Gastrocnemius medialis (tissue), 4 donors: Measurements from ENCODE around the gene CD96. TPM values are rescaled to one million over a fixed set of nuclear protein-coding genes. Genes with fewer than 3 reads are reported as not detected.

Source experiments
- ATAC-seq, 2 donors: fragments of 150-250 bp; one replicate each; pipeline ENCODE4 v1.9.1; 2016
- DNase-seq, 2 donors: peaks; one replicate each; pipeline ENCODE4 v3.0.0-alpha.2; 2019
- H3K27ac ChIP-seq, 4 donors: fragments of 200-600 bp; sonication (generic); 1 replicate in 1 of 4; 2 replicates in 3 of 4; pipeline ENCODE4 v1.5.1; 2016 to 2018; ENCODE audit warnings: mild to moderate bottlenecking in 2 of 4, moderate library complexity in 1 of 4
- H3K27me3 ChIP-seq, 3 donors: fragments of 200-600 bp; sonication (generic) in 2 of 3; 1 replicate in 1 of 3; 2 replicates in 2 of 3; pipeline versions ENCODE4 v1.5.1 to v1.6.0; 2016 to 2019; ENCODE audit warnings: mild to moderate bottlenecking in 1 of 3, moderate library complexity in 1 of 3
- H3K36me3 ChIP-seq, 2 donors: fragments of 200-600 bp; sonication (generic) in 1 of 2; one replicate each; pipeline ENCODE4 v1.5.1; 2017 to 2018
- H3K4me1 ChIP-seq, 2 donors: fragments of 200-600 bp; sonication (generic) in 1 of 2; one replicate each; pipeline ENCODE4 v1.5.1; 2016 to 2017; ENCODE audit warnings: mild to moderate bottlenecking in 2 of 2
- H3K4me3 ChIP-seq, 4 donors: fragments of 200-600 bp; sonication (generic) in 3 of 4; 1 replicate in 1 of 4; 2 replicates in 3 of 4; pipeline ENCODE4 v1.5.1; 2016 to 2019; ENCODE audit warnings: mild to moderate bottlenecking in 2 of 4
- H3K9me3 ChIP-seq, 3 donors: fragments of 200-600 bp; sonication (generic) in 2 of 3; 1 replicate in 1 of 3; 2 replicates in 2 of 3; pipeline ENCODE4 v1.5.1; 2016 to 2019
- CTCF ChIP-seq, 5 experiments: fragments of 450-650 bp in 3 of 5; fragments of 200-600 bp in 2 of 5; sonication (generic) in 2 of 5; IDR thresholded peaks in 4 of 5; conservative IDR thresholded peaks in 1 of 5; 1 replicate in 4 of 5; 2 replicates in 1 of 5; pipeline ENCODE4 v1.5.1; 2016 to 2019; ENCODE audit warnings: antibody characterized with exemption in 5 of 5, mild to moderate bottlenecking in 3 of 5, moderate library complexity in 3 of 5
- POLR2A ChIP-seq, 2 donors: fragments of 450-650 bp; IDR thresholded peaks; one replicate each; pipeline ENCODE4 v1.6.1; 2017; ENCODE audit warnings: antibody characterized with exemption in 2 of 2, mild to moderate bottlenecking in 2 of 2, moderate library complexity in 2 of 2
- in situ Hi-C, 4 donors: fragments of 200-750 bp; cut with MboI; loops; one replicate each; pipeline versions ENCODE4 v1.15.0 to v1.8.0; 2017; ENCODE audit warnings: low sequenced_read_pairs in 4 of 4
- intact Hi-C: fragments of 100-400 bp; cut with DNase I; formaldehyde crosslinking; loops from one replicate; pipeline ENCODE4 v1.15.1; 2023; ENCODE audit warnings: low total_unique reads
- total RNA-seq, 4 donors: library from RNA; depleted of rRNA; stranded (reverse); fragments of >200 nt; gene quantifications; one replicate each; pipeline versions ENCODE4 v1.1.0 to v1.2.3, GENCODE V29; 2016

CD96 gene
- total RNA-seq, 4 donors from 2014 or later = 0.85 TPM; not detected in 3

GRCh38 chr3:111570404-111571030 is 28.5 kb downstream of the CD96 start:
- H3K9me3 ChIP-seq = no peaks in the 10 kb centered on the region
- H3K4me1 ChIP-seq = no peaks in the 10 kb centered on the region
- intact Hi-C loops = no loop called here
- TF ChIP-seq CTCF (IDR thresholded peaks at IDR 0.05 in 4 of 5, conservative IDR thresholded peaks at IDR 0.05 in 1 of 5) = no peak
- TF ChIP-seq POLR2A (IDR thresholded peaks at IDR 0.05) = no peak
- no peaks in the 10 kb centered on the region for H3K27me3 ChIP-seq
- H3K36me3 ChIP-seq = no peaks in the 10 kb centered on the region
- in situ Hi-C loops = no loop called here
- no peak for DNase-seq
- ATAC-seq = no peak
- H3K27ac ChIP-seq = no peak overlapping the region
- H3K4me3 ChIP-seq = no peak overlapping the region

GRCh38 chr3:111571282-111571681 is 29.3 kb downstream of the CD96 start:
- Histone ChIP-seq H3K9me3 (no peaks in the 10 kb centered on the region), H3K4me1 (no peaks in the 10 kb centered on the region), H3K27ac (no peak overlapping the region), H3K36me3 (no peaks in the 10 kb centered on the region), H3K4me3 (no peak overlapping the region), H3K27me3 (no peaks in the 10 kb centered on the region)
- intact Hi-C loops (no loop called here), in situ Hi-C loops (no loop called here)
- TF ChIP-seq CTCF (IDR thresholded peaks at IDR 0.05 in 4 of 5, conservative IDR thresholded peaks at IDR 0.05 in 1 of 5) = no peak
- no peak for TF ChIP-seq POLR2A (IDR thresholded peaks at IDR 0.05)
- DNase-seq (no peak), ATAC-seq (no peak)

GRCh38 chr3:111571907-111572460 is 30.0 kb downstream of the CD96 start:
- Histone ChIP-seq H3K4me1 (no peaks in the 10 kb centered on the region), H3K27ac (no peak overlapping the region), H3K27me3 (no peaks in the 10 kb centered on the region), H3K4me3 (no peak overlapping the region), H3K9me3 (no peaks in the 10 kb centered on the region), H3K36me3 (no peaks in the 10 kb centered on the region)
- DNase-seq (no peak), ATAC-seq (no peak)
- TF ChIP-seq POLR2A (IDR thresholded peaks at IDR 0.05) (no peak), CTCF (IDR thresholded peaks at IDR 0.05 in 4 of 5, conservative IDR thresholded peaks at IDR 0.05 in 1 of 5) (no peak)
- intact Hi-C loops (no loop called here), in situ Hi-C loops (no loop called here)

- ATAC-seq = no peak
- H3K4me3 ChIP-seq = no peak overlapping the region
- H3K9me3 ChIP-seq = no peaks in the 10 kb centered on the region
- intact Hi-C loops (no loop called here), in situ Hi-C loops (no loop called here)
- no peaks in the 10 kb centered on the region for H3K4me1 ChIP-seq
- no peaks in the 10 kb centered on the region for H3K27me3 ChIP-seq
- DNase-seq = no peak
- H3K27ac ChIP-seq = no peak overlapping the region
- H3K36me3 ChIP-seq = no peaks in the 10 kb centered on the region
- no peak for TF ChIP-seq POLR2A (IDR thresholded peaks at IDR 0.05)
- no peak for TF ChIP-seq CTCF (IDR thresholded peaks at IDR 0.05 in 4 of 5, conservative IDR thresholded peaks at IDR 0.05 in 1 of 5)
These were observed 35.1 kb downstream of the CD96 start for GRCh38 chr3:111577113-111577512.
